Neuronal stem cell (in vitro differentiated cells): ENCODE results near the gene CHKA.

Experiments used
- DNase-seq: peaks from one replicate; pipeline ENCODE4 v3.0.0-alpha.2; 2013; ENCODE audit warnings: low spot score
- H2AFZ ChIP-seq: one replicate; pipeline ENCODE4 v1.6.1; 2013; ENCODE audit warnings: mild to moderate bottlenecking, low read length, inconsistent platforms
- H2AK5ac ChIP-seq: 2 replicates; pipeline ENCODE4 v1.6.1; 2013; ENCODE audit warnings: low read depth, mild to moderate bottlenecking, inconsistent platforms, low read length, moderate library complexity, mixed read lengths
- H2BK120ac ChIP-seq: 2 replicates; pipeline ENCODE4 v1.6.1; 2013; ENCODE audit warnings: low read depth, mild to moderate bottlenecking, inconsistent platforms, low read length, moderate library complexity, mixed read lengths
- H2BK12ac ChIP-seq: one replicate; pipeline ENCODE4 v1.6.1; 2013; ENCODE audit warnings: low read length, inconsistent platforms
- H2BK15ac ChIP-seq: 2 replicates; pipeline ENCODE4 v1.6.1; 2013; ENCODE audit warnings: mild to moderate bottlenecking, low read length, inconsistent platforms, mixed read lengths
- H2BK5ac ChIP-seq: one replicate; pipeline ENCODE4 v1.6.1; 2013; ENCODE audit warnings: inconsistent platforms, mild to moderate bottlenecking, low read length, moderate library complexity
- H3K14ac ChIP-seq: one replicate; pipeline ENCODE4 v1.6.1; 2013; ENCODE audit warnings: low read length, inconsistent platforms
- H3K18ac ChIP-seq: 2 replicates; pipeline ENCODE4 v1.6.1; 2013; ENCODE audit warnings: low read length, inconsistent platforms
- H3K23ac ChIP-seq: 2 replicates; pipeline ENCODE4 v1.6.1; 2013; ENCODE audit warnings: low read depth, mild to moderate bottlenecking, mixed read lengths, low read length, inconsistent platforms; ENCODE audit not compliant: poor library complexity
- H3K27ac ChIP-seq: replicated peaks from 3 replicates; pipeline ENCODE4 v1.5.1; 2013; ENCODE audit warnings: low read length, inconsistent platforms
- H3K27me3 ChIP-seq, 3 experiments: 2 replicates each; pipeline ENCODE4 v1.6.1; 2013; ENCODE audit warnings: low read length in 3 of 3, mild to moderate bottlenecking in 2 of 3, inconsistent platforms in 1 of 3, low read depth in 1 of 3, mixed read lengths in 1 of 3, moderate library complexity in 1 of 3; ENCODE audit not compliant: control insufficient read depth in 3 of 3, insufficient read depth in 3 of 3
- H3K36me3 ChIP-seq, 2 donors: replicated peaks in 1 of 2; 2 replicates each; pipeline ENCODE4 v1.6.1; 2013; ENCODE audit warnings: low read length in 2 of 2; ENCODE audit not compliant: control insufficient read depth in 2 of 2, insufficient read depth in 2 of 2
- H3K4ac ChIP-seq: 2 replicates; pipeline ENCODE4 v1.6.1; 2013; ENCODE audit warnings: inconsistent platforms, mild to moderate bottlenecking, low read length, moderate library complexity
- H3K4me1 ChIP-seq, 2 donors: 1 replicate in 1 of 2; 2 replicates in 1 of 2; pipeline ENCODE4 v1.6.1; 2013; ENCODE audit warnings: low read length in 2 of 2, low read depth in 1 of 2; ENCODE audit not compliant: control insufficient read depth in 2 of 2, insufficient read depth in 1 of 2
- H3K4me2 ChIP-seq: one replicate; pipeline ENCODE4 v1.6.1; 2013; ENCODE audit warnings: mild to moderate bottlenecking, low read length, inconsistent platforms; ENCODE audit not compliant: insufficient read depth, poor library complexity, severe bottlenecking
- H3K4me3 ChIP-seq, 2 donors: 2 replicates each; pipeline ENCODE4 v1.5.1; 2013; ENCODE audit warnings: low read length in 2 of 2, mild to moderate bottlenecking in 2 of 2, inconsistent platforms in 1 of 2, moderate library complexity in 1 of 2
- H3K79me1 ChIP-seq: one replicate; pipeline ENCODE4 v1.6.1; 2013; ENCODE audit warnings: low read depth, mild to moderate bottlenecking, inconsistent platforms, low read length, moderate library complexity
- H3K9ac ChIP-seq: one replicate; pipeline ENCODE4 v1.6.1; 2013; ENCODE audit warnings: mild to moderate bottlenecking, low read depth, low read length, inconsistent platforms; ENCODE audit not compliant: poor library complexity
- H3K9me3 ChIP-seq, 2 donors: replicated peaks in 1 of 2; 2 replicates each; pipeline versions ENCODE3 to v1.6.1; 2013; ENCODE audit warnings: low read length in 2 of 2, mild to moderate bottlenecking in 2 of 2, inconsistent platforms in 1 of 2, low read depth in 1 of 2, mixed read lengths in 1 of 2, moderate library complexity in 1 of 2; ENCODE audit not compliant: control insufficient read depth in 2 of 2, insufficient read depth in 1 of 2
- H4K8ac ChIP-seq: one replicate; pipeline ENCODE4 v1.6.1; 2013; ENCODE audit warnings: low read depth, mild to moderate bottlenecking, inconsistent platforms, low read length, moderate library complexity
- H4K91ac ChIP-seq: one replicate; pipeline ENCODE4 v1.6.1; 2013; ENCODE audit warnings: low read length, low read depth, mild to moderate bottlenecking, inconsistent platforms; ENCODE audit not compliant: poor library complexity
- WGBS, 2 donors: extraction: QIAGEN DNeasy Blood & Tissue Kit; methylation state at CpG; one replicate each; pipeline ENCODE4 v1.1.7; 2013; ENCODE audit warnings: missing lambda C conversion rate in 2 of 2, mixed read lengths in 1 of 2; ENCODE audit not compliant: insufficient read length in 2 of 2, insufficient replicate concordance in 1 of 2; ENCODE audit errors: extremely low coverage in 2 of 2; 5-methylcytosine and 5-hydroxymethylcytosine counted together

Gene CHKA

DNA sequence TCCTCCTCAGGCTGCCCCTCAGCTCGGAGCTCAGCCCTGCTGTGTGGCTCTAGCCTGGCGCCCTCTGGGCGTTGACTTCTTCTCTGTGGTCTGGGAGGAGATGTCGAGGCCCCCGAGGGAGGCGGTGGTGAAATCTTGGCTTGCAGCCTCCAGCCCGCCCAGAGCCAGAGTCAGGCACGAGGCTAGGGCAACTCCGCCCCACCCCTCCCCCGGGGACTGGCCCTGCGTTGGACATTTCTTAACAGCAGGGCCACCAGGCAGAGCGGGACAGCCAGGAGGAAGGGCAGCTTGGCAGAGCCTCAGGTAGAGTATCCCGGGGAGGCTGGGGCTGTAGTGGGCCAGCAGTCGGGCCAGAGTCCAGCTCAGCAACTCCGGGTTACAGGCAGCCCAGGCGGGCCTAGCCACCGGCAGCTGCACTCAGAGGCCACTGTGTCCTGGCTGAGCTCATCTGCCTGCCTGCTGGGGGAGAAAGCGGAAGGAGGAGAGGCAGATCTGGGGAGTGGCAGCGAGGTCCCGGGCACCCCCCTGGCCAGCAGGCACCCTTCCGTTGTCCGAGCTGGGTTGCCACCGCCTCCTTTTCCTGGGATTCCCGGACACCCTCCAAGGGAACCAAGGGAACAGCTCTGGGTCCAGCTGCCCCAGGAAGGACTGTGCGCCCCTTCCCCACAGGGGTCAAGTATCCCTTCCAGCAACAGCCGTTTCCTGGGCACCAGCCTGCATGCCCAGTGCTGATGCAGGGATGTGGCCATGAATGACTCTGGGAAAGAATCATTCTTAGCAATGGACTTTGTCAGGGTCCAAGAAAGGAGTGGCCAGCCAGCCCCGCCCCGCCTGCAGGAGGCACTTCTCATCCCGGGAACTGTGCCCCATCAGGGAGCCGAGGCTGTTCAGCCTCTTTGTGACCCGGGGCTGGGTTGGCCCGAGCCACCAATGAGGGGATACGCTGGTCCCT, 110.8 kb downstream of the CHKA start, which contains the start of gene ALDH3B1:
Gene ALDH3B1, plus strand, starts transcription at position 238 of the 952 bp plus-strand sequence. CDS start 4,971 bp downstream, outside the sequence.
- Histone ChIP-seq H3K4ac (no peak within 1 kb of the TSS), H2BK5ac (peak within 1 kb of the TSS; percentile 83), H3K4me1 (peaks cover 8 to 50% of the 10 kb centered on the region in 2 donors), H3K9ac (no peak within 1 kb of the TSS), H3K4me2 (peak within 1 kb of the TSS; percentile 35), H3K79me1 (no peaks in the 10 kb centered on the region), H3K18ac (peak within 1 kb of the TSS; percentile 83), H3K27ac (no peak within 1 kb of the TSS), H3K23ac (peak within 1 kb of the TSS; percentile 61), H2AK5ac (peak within 1 kb of the TSS; percentile 43), H4K91ac (no peak within 1 kb of the TSS), H2AFZ (peak within 1 kb of the TSS; percentile 92), H2BK15ac (peak within 1 kb of the TSS; percentile 10), H2BK120ac (no peak within 1 kb of the TSS), H3K36me3 (no peaks in the 10 kb centered on the region), H3K9me3 (no peaks in the 10 kb centered on the region), H2BK12ac (no peak within 1 kb of the TSS), H3K4me3 (peak within 1 kb of the TSS in 1 of 2 donors; percentile 28), H3K14ac (peak within 1 kb of the TSS; percentile 42), H3K27me3 (no peaks in the 10 kb centered on the region), H4K8ac (peak within 1 kb of the TSS; percentile 29)
- no CpG with 5 or more reads among the region's 33 CpGs for WGBS, 2 donors
- DNase-seq: no peak

DNA sequence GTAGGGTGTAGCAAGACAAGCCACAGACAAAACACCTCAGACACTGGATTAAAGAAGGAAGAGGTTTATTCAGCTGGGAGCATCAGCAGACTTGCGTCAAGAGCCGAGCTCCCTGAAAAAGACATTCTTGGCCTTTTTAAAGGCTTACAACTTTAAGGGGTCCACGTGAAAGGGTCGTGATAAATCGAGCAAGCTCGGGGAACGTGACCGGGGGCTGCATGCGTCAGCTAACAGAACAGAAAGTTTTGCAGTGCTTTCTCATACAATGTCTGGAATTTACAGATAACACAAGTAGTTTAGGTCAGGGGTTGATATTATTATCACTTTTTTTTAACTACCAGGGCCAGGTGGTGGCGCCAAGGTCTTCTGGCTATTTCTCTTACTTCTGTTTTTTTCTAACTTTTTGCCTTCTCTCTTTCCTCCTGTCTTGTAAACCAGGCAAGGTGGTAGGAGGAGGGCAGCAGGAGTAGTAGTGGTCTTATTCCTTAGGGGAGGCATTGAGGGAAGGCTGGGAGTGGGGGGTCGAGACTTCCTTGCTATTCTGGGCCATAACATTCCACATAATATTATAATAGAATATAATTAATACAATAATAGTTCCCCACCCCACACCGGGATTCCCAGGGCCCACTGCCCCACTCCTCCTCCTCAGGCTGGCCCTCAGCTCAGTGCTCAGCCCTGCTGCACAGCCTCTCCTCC, 111.6 kb downstream of the CHKA start:
- H3K4me2 ChIP-seq: no peak overlapping the region
- H4K91ac ChIP-seq: no peak overlapping the region
- peak overlapping the region in 1 of 2 donors; percentile 28 for H3K4me3 ChIP-seq
- H2AK5ac ChIP-seq: no peak overlapping the region
- H3K79me1 ChIP-seq: no peaks in the 10 kb centered on the region
- H2AFZ ChIP-seq: peak overlapping the region; percentile 92
- no CpG with 5 or more reads among the region's 12 CpGs for WGBS, 2 donors
- H2BK12ac ChIP-seq: no peak overlapping the region
- H3K9ac ChIP-seq: no peak overlapping the region
- DNase-seq: no peak
- H2BK15ac ChIP-seq: no peak overlapping the region
- peaks cover 0 to 2% (median 0%) of the 10 kb centered on the region in 3 experiments for H3K27me3 ChIP-seq
- H4K8ac ChIP-seq: no peak overlapping the region
- no peak overlapping the region for H3K27ac ChIP-seq
- H3K36me3 ChIP-seq: no peaks in the 10 kb centered on the region
- H3K9me3 ChIP-seq: no peaks in the 10 kb centered on the region
- no peak overlapping the region for H3K18ac ChIP-seq
- no peak overlapping the region for H3K4ac ChIP-seq
- H2BK120ac ChIP-seq: no peak overlapping the region
- H3K14ac ChIP-seq: no peak overlapping the region
- peak overlapping the region; percentile 83 for H2BK5ac ChIP-seq
- no peak overlapping the region for H3K23ac ChIP-seq
- H3K4me1 ChIP-seq: peaks cover 8 to 49% of the 10 kb centered on the region in 2 donors

DNA sequence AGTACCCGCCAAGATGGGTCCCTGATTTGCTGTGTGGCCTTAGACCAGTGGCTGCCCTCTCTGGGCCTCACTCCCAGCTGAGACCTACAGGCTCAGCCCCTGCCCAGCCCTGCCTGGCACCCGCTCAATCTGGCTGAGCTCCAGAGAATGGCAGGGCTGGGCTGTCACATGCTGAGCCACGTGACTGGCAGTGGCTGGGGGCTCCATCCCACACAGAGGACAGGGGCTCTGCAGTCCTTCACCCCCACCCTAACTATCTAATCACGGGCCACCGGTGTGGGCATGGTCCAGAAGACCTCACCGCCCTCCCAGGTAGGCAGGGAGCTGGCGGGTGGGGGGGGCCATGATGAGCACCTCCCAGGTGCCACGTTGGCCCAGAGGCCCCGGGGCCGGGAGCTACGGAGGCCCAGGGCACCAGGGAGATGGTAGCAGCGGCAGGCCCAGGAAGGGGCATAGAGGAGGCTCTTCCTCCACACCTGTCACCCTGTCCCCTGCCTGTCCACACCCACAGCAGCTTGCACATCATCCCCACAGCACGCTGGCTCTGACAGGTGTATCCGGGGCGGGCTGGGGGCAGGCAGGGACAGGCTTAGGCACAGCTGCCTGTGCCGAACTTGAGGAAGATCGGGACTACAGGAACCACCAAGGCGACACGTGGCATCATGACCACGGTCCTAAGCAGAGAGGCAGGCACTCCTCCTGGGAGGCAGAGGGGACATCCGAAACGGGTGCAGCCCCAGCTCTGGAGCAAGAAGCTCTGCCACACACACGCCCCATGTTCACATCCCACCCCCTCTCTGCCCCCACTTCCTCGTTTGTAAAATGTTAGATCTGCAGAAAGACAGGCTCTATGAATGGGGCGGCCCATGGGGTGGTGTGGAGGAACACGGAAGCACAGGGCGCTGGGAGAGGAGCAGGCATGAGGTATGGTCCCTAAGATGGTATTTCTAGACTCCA, 112.5 kb downstream of the CHKA start:
- no peak overlapping the region for H3K14ac ChIP-seq
- H3K18ac ChIP-seq: peak overlapping the region; percentile 74
- peaks cover 0 to 6% (median 0%) of the 10 kb centered on the region in 3 experiments for H3K27me3 ChIP-seq
- H4K91ac ChIP-seq: no peak overlapping the region
- H3K23ac ChIP-seq: peak overlapping the region; percentile 61
- no peak overlapping the region for H3K27ac ChIP-seq
- peak overlapping the region; percentile 77 for H2AK5ac ChIP-seq
- H2AFZ ChIP-seq: no peak overlapping the region
- WGBS, 2 donors: no CpG with 5 or more reads among the region's 27 CpGs
- peak overlapping the region; percentile 85 for H2BK12ac ChIP-seq
- no peak for DNase-seq
- no peaks in the 10 kb centered on the region for H3K36me3 ChIP-seq
- H3K4me1 ChIP-seq: peaks cover 12 to 42% of the 10 kb centered on the region in 2 donors
- H3K4me2 ChIP-seq: no peak overlapping the region
- H2BK120ac ChIP-seq: no peak overlapping the region
- H3K9ac ChIP-seq: peak overlapping the region; percentile 35
- no peak overlapping the region for H3K4me3 ChIP-seq
- H3K79me1 ChIP-seq: peaks cover 4% of the 10 kb centered on the region
- H2BK5ac ChIP-seq: peak overlapping the region; percentile 83
- no peaks in the 10 kb centered on the region for H3K9me3 ChIP-seq
- H3K4ac ChIP-seq: no peak overlapping the region
- H4K8ac ChIP-seq: no peak overlapping the region
- peak overlapping the region; percentile 45 for H2BK15ac ChIP-seq
